NOMO-1 (cell line): Measurements from ENCODE around the gene DYRK1A.
A peak's percentile ranks its signal among the peaks of the same experiment; 100 is the strongest.

Experiments used
- DNase-seq, 2 experiments: peaks; one replicate each; lab custom pipeline; 2025; ENCODE audit not compliant: unreplicated experiment in 2 of 2; lab: John Stamatoyannopoulos, UW

DYRK1A gene

GRCh38 chr21:37561941-37562919 is 195.7 kb downstream of the DYRK1A start:
- DNase-seq, result no peak

DNA sequence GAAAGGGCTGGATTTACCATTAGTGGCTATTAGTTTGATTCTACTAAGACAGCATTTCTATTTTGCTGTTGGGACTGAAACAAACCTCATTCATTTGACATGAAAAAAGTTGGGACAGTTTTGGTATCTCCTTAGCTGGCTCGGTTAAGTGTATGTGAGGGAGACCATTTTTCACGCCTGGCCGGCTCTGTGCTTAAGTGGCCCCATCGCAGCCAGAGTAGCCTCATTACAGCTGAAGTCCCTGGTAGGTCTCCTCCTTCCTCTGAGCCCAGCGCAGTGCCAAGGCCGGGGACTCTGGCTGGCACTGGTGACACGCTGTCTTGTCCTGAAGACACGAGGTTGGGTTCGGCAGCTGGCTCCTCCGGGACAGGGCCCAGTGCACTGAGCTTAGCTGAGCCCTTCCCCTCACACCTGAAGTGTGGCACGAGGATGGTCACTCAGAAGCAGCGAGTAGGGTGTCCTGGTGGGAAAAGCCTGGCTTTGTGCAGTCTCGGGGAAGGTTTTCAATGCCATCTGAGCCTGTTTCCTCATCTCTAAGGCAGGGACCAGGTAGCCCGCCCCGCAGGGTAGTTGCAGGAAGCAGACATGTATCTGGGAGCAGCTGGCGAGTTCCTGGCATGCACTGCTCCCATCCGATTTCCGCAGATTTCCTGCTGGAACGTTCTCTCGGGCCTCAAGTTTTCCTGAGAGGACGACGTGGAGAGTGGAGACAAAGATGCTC is 196.5 kb downstream of the DYRK1A start:
- no peak for DNase-seq

DNA sequence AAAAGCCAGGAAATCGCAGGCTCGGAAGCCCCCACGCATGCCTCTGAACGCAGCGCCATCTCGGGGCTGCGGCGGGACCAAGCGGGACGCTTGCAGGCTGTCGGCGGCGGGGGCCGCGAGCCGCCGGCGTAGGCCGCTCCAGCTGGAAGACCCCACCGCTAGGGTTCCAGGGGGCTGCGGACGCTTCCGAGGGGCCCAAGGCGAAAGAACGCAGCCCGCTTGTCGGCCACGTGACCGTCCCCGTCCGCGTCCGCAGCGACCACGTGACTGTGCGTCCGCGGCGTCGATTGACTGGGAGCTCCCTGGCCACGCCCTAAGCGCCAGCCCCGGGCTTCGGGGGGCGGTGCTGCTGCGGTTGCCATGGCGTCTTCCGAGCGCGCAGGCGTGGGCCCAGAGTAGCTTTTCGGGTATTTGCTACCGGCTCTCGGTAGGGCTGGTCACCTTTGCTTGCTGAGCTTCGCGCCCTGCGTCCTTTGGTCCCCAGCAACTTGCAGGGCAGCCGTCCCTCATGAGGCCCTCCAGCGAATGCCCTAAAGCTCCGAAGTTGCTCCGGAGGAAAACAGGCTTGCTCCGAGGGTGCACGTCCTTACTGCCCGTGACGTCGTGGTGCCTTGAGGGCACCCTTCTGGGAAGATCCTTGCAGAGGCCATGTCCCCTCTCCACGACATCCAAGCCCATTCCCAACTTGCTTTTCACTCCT is 197.2 kb downstream of the DYRK1A start:
- peak; percentile 88 to 94 for DNase-seq

DNA sequence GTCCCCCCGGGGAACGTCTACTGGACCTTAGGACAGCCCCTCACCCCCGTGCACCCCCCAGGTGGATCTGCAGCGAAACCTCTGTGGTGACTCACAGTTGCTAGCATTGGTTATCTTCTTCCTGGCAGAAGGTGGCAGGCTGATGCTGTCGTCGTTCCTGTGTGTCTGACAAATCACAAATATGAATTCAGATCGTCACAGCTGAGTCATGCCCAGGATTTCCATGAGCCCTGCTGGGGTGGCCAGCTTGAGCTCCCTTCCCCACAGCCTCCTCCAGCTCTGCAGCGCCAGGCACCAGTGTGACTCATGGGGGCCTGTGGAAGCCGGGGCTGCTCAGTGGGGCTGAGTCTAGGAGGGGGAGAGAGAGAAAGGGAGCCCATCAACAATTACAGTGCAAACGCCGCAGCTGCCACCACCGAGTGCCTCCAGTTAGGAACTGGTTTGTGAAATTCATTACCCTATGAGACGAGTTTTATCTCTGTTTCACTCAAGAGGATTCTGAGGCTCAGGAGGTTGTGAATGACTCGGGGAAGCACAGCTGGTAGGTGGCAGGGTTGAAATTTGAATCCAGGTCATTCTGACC is 197.9 kb downstream of the DYRK1A start:
- DNase-seq, result peak; percentile 67 to 84

DNA sequence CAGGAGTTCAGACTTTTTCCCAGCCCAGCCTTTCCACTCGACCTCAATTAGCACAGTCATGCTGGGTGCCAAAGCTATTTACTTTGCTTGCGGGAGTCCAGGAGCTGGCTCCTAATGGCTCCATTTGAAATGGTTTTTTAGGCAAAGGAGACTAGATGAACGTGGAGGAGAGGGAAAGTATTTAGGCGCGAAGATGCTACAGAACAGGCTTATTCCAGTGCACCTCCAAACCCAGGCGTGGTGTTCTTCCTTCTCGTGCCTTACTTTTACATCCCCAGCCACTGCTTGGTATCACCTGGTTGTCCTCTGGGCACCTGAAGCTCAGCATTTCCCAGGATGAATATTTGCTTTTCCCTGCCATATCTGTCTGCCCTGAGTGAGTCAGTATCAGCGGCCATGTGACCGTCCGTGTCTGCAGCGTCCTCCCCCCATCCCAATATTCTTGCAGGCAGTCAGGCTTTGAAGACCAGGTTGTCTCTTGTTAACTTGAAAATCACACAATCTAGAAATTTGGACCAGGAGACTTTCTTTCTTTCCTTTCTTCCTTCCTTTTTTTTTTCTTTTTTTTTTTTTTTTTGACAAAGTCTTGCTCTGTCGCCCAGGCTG is 198.5 kb downstream of the DYRK1A start:
- DNase-seq, result no peak

- peak; percentile 25 to 43 for DNase-seq
Measured at GRCh38 chr21:37565530-37566223, 199.1 kb downstream of the DYRK1A start.

DNA sequence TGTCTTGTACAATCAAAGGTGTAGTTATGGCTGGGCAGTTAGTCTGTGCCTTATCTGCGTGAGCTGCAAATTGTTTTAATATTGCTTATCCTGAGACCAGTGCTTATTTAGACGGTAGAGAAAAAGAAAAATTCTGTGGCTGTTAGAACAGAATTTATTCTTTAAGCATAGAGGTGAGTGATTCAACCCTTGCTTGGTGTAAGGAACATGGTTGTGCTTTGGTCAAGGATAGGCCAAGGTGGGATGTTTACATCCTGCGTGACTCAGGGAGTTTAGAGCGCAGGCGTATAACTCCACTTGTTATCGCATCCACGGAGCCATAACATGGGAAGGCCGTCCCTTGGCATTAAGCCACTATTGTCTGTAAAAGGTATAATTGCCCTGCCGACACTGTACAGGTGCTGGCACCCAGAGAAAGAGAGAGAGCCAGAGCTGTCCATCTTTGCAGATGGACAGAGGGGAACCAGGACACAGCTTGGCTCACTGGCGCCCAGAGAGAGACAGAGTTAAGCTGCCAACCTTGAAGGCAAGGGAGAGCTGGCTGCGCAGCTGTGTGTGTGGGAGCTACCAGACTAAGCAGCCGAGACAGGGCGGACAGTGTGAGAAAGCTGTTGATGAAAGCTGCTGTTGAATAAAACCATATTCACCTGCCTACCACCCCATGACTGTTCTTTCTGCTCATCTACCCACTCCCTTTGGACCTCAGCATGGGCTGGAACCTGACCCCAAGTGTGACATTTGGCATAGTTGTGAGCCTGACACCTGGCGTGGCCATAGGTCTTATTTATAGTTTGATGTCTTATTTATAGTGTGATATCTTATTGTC is 200.4 kb downstream of the DYRK1A start:
- no peak for DNase-seq

- DNase-seq, result no peak
Measured at GRCh38 chr21:37568415-37568814, 201.8 kb downstream of the DYRK1A start.

DNA sequence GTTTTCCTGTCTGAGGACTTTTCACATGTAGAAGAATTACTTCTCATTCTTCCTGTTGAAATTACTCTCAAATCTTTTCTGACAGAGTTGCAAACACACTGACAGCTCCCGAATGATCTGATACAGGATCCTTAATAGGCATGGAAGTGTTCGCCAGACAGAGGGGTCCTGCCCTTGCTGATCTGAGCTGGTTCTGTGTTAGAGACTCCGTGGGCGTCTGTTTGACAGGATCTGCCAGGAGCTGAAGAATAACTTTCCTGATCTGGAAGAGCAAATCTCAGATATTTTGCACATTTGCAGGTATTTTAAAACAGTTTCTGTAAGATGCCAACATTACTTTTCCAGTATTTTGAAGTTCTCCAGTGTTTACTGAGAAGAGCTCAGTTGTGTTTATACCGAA is 202.3 kb downstream of the DYRK1A start:
- DNase-seq, result no peak

DNA sequence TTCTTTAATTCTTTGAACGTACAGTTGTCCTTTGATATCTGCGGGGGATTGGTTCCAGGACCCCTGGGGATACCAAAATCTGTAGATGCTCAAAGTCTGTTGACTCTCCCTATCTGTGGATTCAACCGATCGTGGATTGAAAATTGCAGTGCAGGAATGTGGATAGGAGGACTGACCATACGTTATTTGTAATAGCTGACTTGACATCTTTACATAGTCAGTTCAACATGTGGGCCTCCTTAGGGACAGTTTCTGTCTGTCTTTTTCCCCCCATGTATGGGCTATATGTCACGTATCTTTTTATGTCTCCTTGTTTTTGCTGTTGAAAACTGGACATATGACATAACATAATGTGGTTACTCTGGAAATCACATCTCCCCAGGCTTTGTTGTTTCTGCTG is 204.9 kb downstream of the DYRK1A start:
- no peak for DNase-seq

DNA sequence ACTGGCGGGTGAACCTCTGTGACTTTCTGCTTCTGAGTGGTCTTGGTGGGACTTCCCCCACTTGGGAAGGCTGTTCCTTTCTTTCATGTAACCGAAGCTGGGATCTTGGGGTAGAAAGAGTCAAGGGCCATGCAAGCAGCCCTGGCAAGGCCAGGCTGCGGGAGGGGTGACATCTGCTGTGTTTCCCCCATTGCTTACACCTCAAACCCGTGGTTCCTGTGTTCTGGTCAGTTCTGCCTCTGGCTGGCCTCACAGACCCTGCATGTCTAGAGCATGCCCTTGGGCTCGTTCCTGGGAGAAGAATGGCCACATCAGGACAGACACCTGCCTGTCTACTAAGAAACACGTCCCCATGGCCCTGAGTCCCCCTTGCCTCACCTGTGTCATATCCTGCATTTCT is 207.7 kb downstream of the DYRK1A start:
- DNase-seq, result no peak

DNA sequence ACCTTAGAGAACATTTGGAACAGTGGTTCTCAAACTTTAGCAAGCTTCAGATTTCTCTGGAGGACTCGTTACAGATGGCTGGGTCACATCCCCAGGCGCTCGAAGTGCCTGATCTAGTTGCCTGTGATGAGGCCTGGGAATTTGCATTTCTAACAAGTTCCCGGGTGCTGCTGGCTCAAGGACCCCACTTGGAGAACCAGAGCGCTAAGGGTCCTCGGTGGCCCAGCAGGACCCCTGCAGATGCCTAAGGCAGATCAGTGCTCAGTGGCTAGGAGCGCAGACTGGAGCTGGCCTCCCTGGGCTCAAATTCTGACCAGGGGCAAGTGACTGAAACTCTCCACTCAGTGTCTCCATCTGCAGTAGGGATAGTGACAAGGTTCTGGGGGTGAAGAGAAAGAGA is 208.2 kb downstream of the DYRK1A start:
- no peak for DNase-seq

- DNase-seq, result no peak
Measured at GRCh38 chr21:37575580-37575979, 209.0 kb downstream of the DYRK1A start.
